ENCODE results near the gene NAMPT.

Gene NAMPT

GRCh38 chr7:106269254-106269961 lies 15.4 kb downstream of the NAMPT start:
- TF ChIP-seq, protein P1, sequence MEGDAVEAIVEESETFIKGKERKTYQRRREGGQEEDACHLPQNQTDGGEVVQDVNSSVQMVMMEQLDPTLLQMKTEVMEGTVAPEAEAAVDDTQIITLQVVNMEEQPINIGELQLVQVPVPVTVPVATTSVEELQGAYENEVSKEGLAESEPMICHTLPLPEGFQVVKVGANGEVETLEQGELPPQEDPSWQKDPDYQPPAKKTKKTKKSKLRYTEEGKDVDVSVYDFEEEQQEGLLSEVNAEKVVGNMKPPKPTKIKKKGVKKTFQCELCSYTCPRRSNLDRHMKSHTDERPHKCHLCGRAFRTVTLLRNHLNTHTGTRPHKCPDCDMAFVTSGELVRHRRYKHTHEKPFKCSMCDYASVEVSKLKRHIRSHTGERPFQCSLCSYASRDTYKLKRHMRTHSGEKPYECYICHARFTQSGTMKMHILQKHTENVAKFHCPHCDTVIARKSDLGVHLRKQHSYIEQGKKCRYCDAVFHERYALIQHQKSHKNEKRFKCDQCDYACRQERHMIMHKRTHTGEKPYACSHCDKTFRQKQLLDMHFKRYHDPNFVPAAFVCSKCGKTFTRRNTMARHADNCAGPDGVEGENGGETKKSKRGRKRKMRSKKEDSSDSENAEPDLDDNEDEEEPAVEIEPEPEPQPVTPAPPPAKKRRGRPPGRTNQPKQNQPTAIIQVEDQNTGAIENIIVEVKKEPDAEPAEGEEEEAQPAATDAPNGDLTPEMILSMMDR (conservative IDR thresholded peaks at IDR 0.05): no peak
- no peak overlapping the region for H3K27ac ChIP-seq

DNA sequence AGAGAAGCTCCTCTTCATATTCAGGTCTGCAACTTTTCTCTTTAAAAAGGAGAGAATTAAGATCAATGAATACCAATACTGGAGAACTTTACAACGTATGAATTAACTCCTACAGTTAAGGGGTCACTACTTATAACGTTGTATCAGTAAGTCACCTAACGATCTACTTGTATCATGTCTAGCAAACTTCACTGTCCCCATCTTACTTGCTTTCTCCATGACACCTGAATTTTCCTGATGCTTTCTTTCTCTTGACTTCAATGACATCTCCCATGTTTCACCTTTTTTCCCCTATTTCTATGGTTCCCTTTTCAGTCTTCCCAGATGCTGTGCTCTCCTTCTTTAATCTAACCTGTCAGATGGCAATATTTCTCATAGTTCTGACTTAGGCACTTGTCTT lies 19.6 kb downstream of the NAMPT start:
- TF ChIP-seq, protein P1 (conservative IDR thresholded peaks at IDR 0.05): no peak
- H3K27ac ChIP-seq: no peak overlapping the region

GRCh38 chr7:106262221-106262881 lies 22.4 kb downstream of the NAMPT start:
- no peak overlapping the region for H3K27ac ChIP-seq
- TF ChIP-seq, protein P1 (conservative IDR thresholded peaks at IDR 0.05): no peak

GRCh38 chr7:106260136-106260561 lies 24.6 kb downstream of the NAMPT start:
- TF ChIP-seq, protein P1 (conservative IDR thresholded peaks at IDR 0.05): no peak
- H3K27ac ChIP-seq: no peak overlapping the region

DNA sequence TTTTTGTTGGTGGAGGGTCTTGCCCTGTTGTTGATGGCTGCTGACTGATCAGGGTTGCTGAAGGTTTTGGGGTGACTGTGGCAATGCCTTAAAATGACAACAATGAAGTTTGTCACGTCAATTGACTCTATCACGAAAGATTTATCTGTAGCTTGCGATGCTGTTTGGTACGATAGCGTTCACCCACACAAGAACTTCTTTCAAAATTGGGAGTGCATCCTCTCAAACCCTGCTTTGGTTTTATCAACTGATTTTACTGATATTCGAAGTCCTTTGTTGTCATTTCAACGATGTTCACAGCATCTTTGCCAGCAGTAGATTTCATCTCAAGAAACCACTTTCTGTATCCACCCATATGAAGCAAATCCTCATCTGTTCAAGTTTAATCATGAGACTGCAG lies 26.0 kb downstream of the NAMPT start:
- TF ChIP-seq, protein P1 (conservative IDR thresholded peaks at IDR 0.05): no peak
- H3K27ac ChIP-seq: no peak overlapping the region

GRCh38 chr7:106257752-106258151 lies 27.0 kb downstream of the NAMPT start:
- no peak overlapping the region for H3K27ac ChIP-seq
- TF ChIP-seq, protein P1 (conservative IDR thresholded peaks at IDR 0.05): no peak

- H3K27ac ChIP-seq: no peak overlapping the region
- TF ChIP-seq, protein P1 (conservative IDR thresholded peaks at IDR 0.05): no peak
Measured at GRCh38 chr7:106256144-106256543, 28.6 kb downstream of the NAMPT start.

Measured in VCaP (cell line).